GM23248 (cell line): ENCODE measurements around the gene RAB12. TPM values are rescaled to one million over a fixed set of nuclear protein-coding genes. Genes with fewer than 3 reads are reported as not detected.

Experiments used
- DNase-seq: peaks from one replicate; pipeline ENCODE4 v3.0.0-alpha.2; 2015
- H2AFZ ChIP-seq: fragments of 200-600 bp; sonication (generic); 2 replicates; pipeline ENCODE4 v1.6.1; 2016; ENCODE audit warnings: antibody characterized with exemption
- H3F3A ChIP-seq: fragments of 200-600 bp; sonication (generic); 2 replicates; pipeline ENCODE4 v1.6.1; 2016; ENCODE audit warnings: mild to moderate bottlenecking, antibody characterized with exemption, mixed run types; ENCODE audit not compliant: insufficient read depth
- H3K27ac ChIP-seq: fragments of 200-600 bp; sonication (generic); 2 replicates; pipeline ENCODE4 v1.5.1; 2016; ENCODE audit warnings: mild to moderate bottlenecking
- H3K27me3 ChIP-seq: fragments of 200-600 bp; sonication (generic); replicated peaks from 2 replicates; pipeline ENCODE4 v1.6.1; 2016; ENCODE audit warnings: mild to moderate bottlenecking; ENCODE audit not compliant: insufficient read depth
- H3K36me3 ChIP-seq: fragments of 200-600 bp; sonication (generic); 2 replicates; pipeline ENCODE4 v1.6.1; 2016; ENCODE audit warnings: low read depth, mild to moderate bottlenecking
- H3K4me1 ChIP-seq: fragments of 200-600 bp; sonication (generic); 2 replicates; pipeline ENCODE4 v1.6.1; 2016; ENCODE audit warnings: mild to moderate bottlenecking; ENCODE audit not compliant: insufficient read depth
- H3K4me2 ChIP-seq: fragments of 200-600 bp; sonication (generic); one replicate; pipeline ENCODE4 v1.6.1; 2016; ENCODE audit warnings: mild to moderate bottlenecking; ENCODE audit not compliant: unreplicated experiment
- H3K4me3 ChIP-seq: fragments of 200-600 bp; sonication (generic); 2 replicates; pipeline ENCODE4 v1.5.1; 2016; ENCODE audit warnings: mild to moderate bottlenecking
- H3K79me2 ChIP-seq: fragments of 200-600 bp; sonication (generic); 2 replicates; pipeline ENCODE4 v1.6.1; 2016; ENCODE audit warnings: mild to moderate bottlenecking; ENCODE audit not compliant: insufficient read depth
- H3K9ac ChIP-seq: fragments of 200-600 bp; sonication (generic); 2 replicates; pipeline ENCODE4 v1.6.1; 2016; ENCODE audit warnings: mild to moderate bottlenecking
- H3K9me2 ChIP-seq: fragments of 200-600 bp; sonication (generic); 2 replicates; pipeline ENCODE4 v1.6.1; 2016; ENCODE audit warnings: mixed run types, mild to moderate bottlenecking, moderate library complexity; ENCODE audit not compliant: insufficient read depth
- H3K9me3 ChIP-seq: fragments of 200-600 bp; sonication (generic); one replicate; pipeline ENCODE4 v1.6.1; 2017; ENCODE audit warnings: low read depth
- H4K20me1 ChIP-seq: fragments of 200-600 bp; sonication (generic); 2 replicates; pipeline ENCODE4 v1.6.0; 2016; ENCODE audit not compliant: insufficient read depth
- EZH2 ChIP-seq: fragments of 200-600 bp; sonication (generic); IDR thresholded peaks from 2 replicates; pipeline ENCODE4 v1.6.1; 2018; ENCODE audit warnings: antibody characterized with exemption, mild to moderate bottlenecking; ENCODE audit not compliant: insufficient read depth, poor library complexity, severe bottlenecking
- EZH2phosphoT487 ChIP-seq: fragments of 200-600 bp; sonication (generic); IDR thresholded peaks from 2 replicates; pipeline ENCODE4 v1.6.1; 2018; ENCODE audit warnings: antibody characterized with exemption, moderate library complexity, mild to moderate bottlenecking, low read depth; ENCODE audit not compliant: insufficient read depth
- WGBS, 2 experiments: methylation state at CpG; one replicate each; pipeline ENCODE4 v1.1.6; 2015 to 2017; ENCODE audit warnings: low lambda C conversion rate in 2 of 2, low coverage in 1 of 2; ENCODE audit errors: missing lambda C conversion rate in 2 of 2; 5-methylcytosine and 5-hydroxymethylcytosine counted together
- in situ Hi-C: fragments of 300-500 bp; cut with MboI; formaldehyde crosslinking; loops from 2 replicates; pipeline ENCODE4 v1.15.0; 2020
- polyA plus RNA-seq: library from polyadenylated mRNA; unstranded; fragments of >200 nt; fragmentation: Nextera tagmentation; extraction: Ambion mirVana; gene quantifications from 2 replicates; pipeline ENCODE4 v1.2.1, GENCODE V29; 2016
- total RNA-seq: library from RNA; depleted of rRNA; stranded (reverse); fragments of >200 nt; shearing (Covaris generic); gene quantifications from 2 replicates; pipeline ENCODE4 v1.2.3, GENCODE V29; 2014

Gene RAB12
- total and polyA plus RNA-seq, 2 experiments from 2014 or later = 4.1 to 73.8 TPM

DNA sequence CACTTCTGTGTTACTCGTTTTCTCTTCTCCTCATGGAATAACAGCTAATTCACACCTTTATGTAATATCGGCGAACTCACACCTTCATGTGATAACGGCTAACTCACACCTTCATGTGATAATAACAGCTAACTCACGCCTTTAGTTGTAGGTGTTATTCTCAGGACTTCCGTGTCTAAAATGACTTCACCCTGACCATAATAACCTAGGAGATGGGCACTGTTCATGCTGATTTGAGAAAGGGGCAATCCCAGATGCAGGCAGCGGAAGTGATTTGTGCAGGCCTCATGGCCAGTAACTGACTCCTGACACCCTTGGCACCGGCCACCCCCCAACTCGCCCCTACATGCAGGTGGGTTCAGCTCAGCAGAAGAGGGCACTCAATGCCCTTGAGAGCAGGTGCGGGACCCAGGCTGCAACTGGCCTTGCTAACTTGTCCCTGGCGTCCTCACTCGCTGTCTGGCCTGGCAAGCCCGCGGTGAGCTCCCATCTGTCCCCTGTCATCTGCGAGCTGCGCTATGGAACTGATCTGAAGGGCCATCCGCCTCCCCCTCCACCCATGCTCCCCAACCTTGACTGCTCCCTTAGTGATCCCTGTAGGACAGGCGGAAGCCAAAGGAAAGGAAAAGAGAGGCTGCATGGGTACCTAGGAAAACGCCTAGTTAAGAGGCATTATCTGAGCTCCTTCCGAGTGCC lies 53.5 kb downstream of the RAB12 start:
- Histone ChIP-seq H4K20me1 (no peaks in the 10 kb centered on the region), H3K9me2 (no peaks in the 10 kb centered on the region), H3K27ac (no peak overlapping the region), H3K4me3 (no peak overlapping the region), H3K4me2 (no peak overlapping the region), H3K9me3 (no peaks in the 10 kb centered on the region), H3K9ac (no peak overlapping the region), H2AFZ (no peak overlapping the region), H3F3A (peaks cover 11% of the 10 kb centered on the region; the same call in 1 of the 2 replicates), H3K27me3 (no peaks in the 10 kb centered on the region), H3K36me3 (no peaks in the 10 kb centered on the region), H3K4me1 (peaks cover 10% of the 10 kb centered on the region; the same call in 1 of the 2 replicates), H3K79me2 (no peaks in the 10 kb centered on the region)
- in situ Hi-C loops = no loop called here
- no peak for DNase-seq
- 86 to 88% methylated on average over 19 to 20 of the region's 20 CpGs for WGBS, 2 experiments
- no peak for TF ChIP-seq EZH2phosphoT487
- no peak for TF ChIP-seq EZH2

DNA sequence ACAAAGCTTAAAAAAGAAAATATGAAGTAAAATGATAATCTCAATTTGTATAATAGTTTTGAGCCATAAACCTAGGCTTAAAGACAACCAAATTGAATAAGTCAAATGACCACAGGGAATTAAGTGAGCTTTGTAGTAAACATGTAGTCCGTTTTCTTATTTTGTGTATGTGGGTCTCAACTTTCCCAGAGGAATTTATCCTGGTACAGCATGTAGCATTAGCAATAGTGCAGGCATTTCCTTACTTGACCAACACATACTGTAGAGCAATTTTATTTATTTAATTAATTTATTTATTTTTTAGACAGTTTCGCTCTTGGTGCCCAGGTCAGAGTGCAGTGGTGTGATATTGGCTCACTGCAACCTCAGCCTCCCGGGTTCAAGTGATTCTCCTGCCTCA lies 58.6 kb downstream of the RAB12 start:
- H3K27ac ChIP-seq = no peak overlapping the region
- in situ Hi-C loops = no loop called here
- 85 to 92% methylated on average over 3 of the region's 3 CpGs for WGBS, 2 experiments

DNA sequence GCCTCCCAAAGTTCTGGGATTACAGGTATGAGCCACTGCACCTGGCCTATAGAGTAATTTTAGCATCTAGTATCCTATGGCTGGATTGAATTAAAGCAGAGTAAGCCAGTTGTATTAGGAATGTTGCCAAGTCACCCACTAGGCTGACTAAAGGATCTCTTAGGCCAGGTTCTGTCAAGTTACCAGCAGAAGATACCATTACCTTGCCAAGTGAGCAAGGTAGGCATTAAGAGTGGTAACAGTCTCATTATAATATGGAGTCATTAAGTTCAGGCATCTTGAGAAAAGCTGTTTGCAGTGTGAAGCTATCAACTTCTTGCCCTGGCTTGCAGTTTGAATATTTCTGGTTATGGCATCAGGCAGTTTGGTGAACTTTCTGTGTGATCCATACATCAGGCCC lies 59.1 kb downstream of the RAB12 start:
- TF ChIP-seq EZH2 = no peak
- no peak for TF ChIP-seq EZH2phosphoT487
- H2AFZ ChIP-seq = no peak overlapping the region
- no peaks in the 10 kb centered on the region for H3K27me3 ChIP-seq
- no peaks in the 10 kb centered on the region for H3K79me2 ChIP-seq
- no peak overlapping the region for H3K4me3 ChIP-seq
- H3K4me2 ChIP-seq = no peak overlapping the region
- H3K4me1 ChIP-seq = peaks cover 13% of the 10 kb centered on the region; the same call in 1 of the 2 replicates
- DNase-seq = no peak
- no peaks in the 10 kb centered on the region for H3K9me3 ChIP-seq
- H4K20me1 ChIP-seq = no peaks in the 10 kb centered on the region
- H3K36me3 ChIP-seq = no peaks in the 10 kb centered on the region
- peaks cover 11% of the 10 kb centered on the region; the same call in 1 of the 2 replicates for H3F3A ChIP-seq
- H3K27ac ChIP-seq = no peak overlapping the region
- H3K9me2 ChIP-seq = no peaks in the 10 kb centered on the region
- H3K9ac ChIP-seq = no peak overlapping the region
- in situ Hi-C loops = no loop called here

More for the DNA sequence above, 58.6 kb downstream of the RAB12 start:
- Histone ChIP-seq H3K4me3 (no peak overlapping the region), H2AFZ (no peak overlapping the region), H3K9ac (no peak overlapping the region), H4K20me1 (no peaks in the 10 kb centered on the region), H3K4me1 (peaks cover 13% of the 10 kb centered on the region; the same call in 1 of the 2 replicates), H3F3A (peaks cover 11% of the 10 kb centered on the region; the same call in 1 of the 2 replicates), H3K4me2 (no peak overlapping the region), H3K36me3 (no peaks in the 10 kb centered on the region), H3K9me3 (no peaks in the 10 kb centered on the region), H3K27me3 (no peaks in the 10 kb centered on the region), H3K79me2 (no peaks in the 10 kb centered on the region), H3K9me2 (no peaks in the 10 kb centered on the region)
- DNase-seq = peak; percentile 38
- TF ChIP-seq EZH2phosphoT487 = no peak

DNA sequence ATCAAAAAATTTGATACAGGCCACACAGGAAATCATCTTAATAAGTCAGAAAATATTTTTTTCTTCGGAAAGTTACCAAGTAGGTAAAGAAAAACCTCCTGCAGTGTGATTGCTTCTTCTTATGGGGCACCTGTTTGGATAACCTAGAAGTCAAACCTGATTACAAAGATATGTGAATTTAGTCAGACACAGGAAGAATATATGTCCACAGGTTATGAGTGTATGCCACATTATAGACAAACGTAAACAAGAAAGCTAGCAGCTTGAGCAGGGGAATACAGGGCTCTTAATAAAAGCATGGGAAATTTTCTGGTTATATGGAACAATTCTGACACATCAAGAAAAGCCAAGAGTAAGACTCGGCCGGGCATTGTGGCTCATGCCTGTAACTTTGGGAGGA lies 60.3 kb downstream of the RAB12 start:
- no peak overlapping the region for H3K4me3 ChIP-seq
- H3K9ac ChIP-seq = no peak overlapping the region
- H3K36me3 ChIP-seq = no peaks in the 10 kb centered on the region
- H3K27ac ChIP-seq = no peak overlapping the region
- no peak overlapping the region for H2AFZ ChIP-seq
- H3K9me3 ChIP-seq = no peaks in the 10 kb centered on the region
- H3F3A ChIP-seq = peaks cover 11% of the 10 kb centered on the region; the same call in 1 of the 2 replicates
- H3K27me3 ChIP-seq = no peaks in the 10 kb centered on the region
- DNase-seq = no peak
- no peak for TF ChIP-seq EZH2
- no peak for TF ChIP-seq EZH2phosphoT487
- no peaks in the 10 kb centered on the region for H3K79me2 ChIP-seq
- H3K4me1 ChIP-seq = peaks cover 13% of the 10 kb centered on the region; the same call in 1 of the 2 replicates
- H3K4me2 ChIP-seq = no peak overlapping the region
- in situ Hi-C loops = no loop called here
- 82 to 89% methylated on average over 4 of the region's 4 CpGs for WGBS, 2 experiments
- H3K9me2 ChIP-seq = no peaks in the 10 kb centered on the region
- no peaks in the 10 kb centered on the region for H4K20me1 ChIP-seq
